ENCODE measurements around the gene SPAG6.
"Not testable (repeated sequence)": the region's sequence is repeated elsewhere in the genome, so short reads cannot be mapped to it uniquely, and the experiment has no call there.

The SPAG6 gene

GRCh38 chr10:22370320-22370719 lies 25.0 kb downstream of the SPAG6 start:
- no peak for DNase-seq (ENCODE audit: low read depth in 2 of 2)

- no peak for DNase-seq (ENCODE audit: low read depth in 2 of 2)
Observed at GRCh38 chr10:22372298-22372697, 27.0 kb downstream of the SPAG6 start.

- peak; percentile 27 to 46 for DNase-seq (ENCODE audit: low read depth in 2 of 2)
Observed at GRCh38 chr10:22372917-22373316, 27.6 kb downstream of the SPAG6 start.

GRCh38 chr10:22374489-22375126 lies 29.3 kb downstream of the SPAG6 start:
- no peak for DNase-seq (ENCODE audit: low read depth in 2 of 2)

- no peak for DNase-seq (ENCODE audit: low read depth in 2 of 2)
Observed at GRCh38 chr10:22379059-22379458, 33.8 kb downstream of the SPAG6 start.

GRCh38 chr10:22381262-22381661 lies 36.0 kb downstream of the SPAG6 start:
- no peak for DNase-seq (ENCODE audit: low read depth in 2 of 2)

GRCh38 chr10:22386503-22386902 lies 41.2 kb downstream of the SPAG6 start:
- no peak for DNase-seq (ENCODE audit: low read depth in 2 of 2)

GRCh38 chr10:22389856-22390589 lies 44.7 kb downstream of the SPAG6 start:
- DNase-seq (ENCODE audit: low read depth in 2 of 2) = no peak

- no peak for DNase-seq (ENCODE audit: low read depth in 2 of 2)
Observed at GRCh38 chr10:22391600-22391999, 46.3 kb downstream of the SPAG6 start.

- not testable (repeated sequence) for DNase-seq (ENCODE audit: low read depth in 2 of 2)
Observed at GRCh38 chr10:22396195-22396594, 50.9 kb downstream of the SPAG6 start.

GRCh38 chr10:22406916-22407315 lies 61.6 kb downstream of the SPAG6 start:
- not testable (repeated sequence) for DNase-seq (ENCODE audit: low read depth in 2 of 2)

- no peak for DNase-seq (ENCODE audit: low read depth in 2 of 2)
Observed at GRCh38 chr10:22410394-22410793, 65.1 kb downstream of the SPAG6 start.

GRCh38 chr10:22410846-22411245 lies 65.5 kb downstream of the SPAG6 start:
- DNase-seq (ENCODE audit: low read depth in 2 of 2) = no peak

- DNase-seq (ENCODE audit: low read depth in 2 of 2) = no peak
Observed at GRCh38 chr10:22414146-22414545, 68.8 kb downstream of the SPAG6 start.

- no peak for DNase-seq (ENCODE audit: low read depth in 2 of 2)
Observed at GRCh38 chr10:22415072-22415471, 69.8 kb downstream of the SPAG6 start.

GRCh38 chr10:22417736-22418268 lies 72.5 kb downstream of the SPAG6 start:
- DNase-seq (ENCODE audit: low read depth in 2 of 2) = no peak

- no peak for DNase-seq (ENCODE audit: low read depth in 2 of 2)
Observed at GRCh38 chr10:22420787-22421517, 75.7 kb downstream of the SPAG6 start.

- DNase-seq (ENCODE audit: low read depth in 2 of 2) = no peak
Observed at GRCh38 chr10:22426653-22427052, 81.4 kb downstream of the SPAG6 start.

GRCh38 chr10:22427101-22427500 lies 81.8 kb downstream of the SPAG6 start:
- DNase-seq (ENCODE audit: low read depth in 2 of 2) = no peak

GRCh38 chr10:22427890-22428571 lies 82.7 kb downstream of the SPAG6 start:
- peak; percentile 90 to 91 for DNase-seq (ENCODE audit: low read depth in 2 of 2)

- DNase-seq (ENCODE audit: low read depth in 2 of 2) = no peak
Observed at GRCh38 chr10:22429146-22429545, 83.8 kb downstream of the SPAG6 start.

GRCh38 chr10:22429981-22430421 lies 84.7 kb downstream of the SPAG6 start:
- DNase-seq (ENCODE audit: low read depth in 2 of 2) = no peak

All from fibroblast of skin of left quadriceps (primary cell).